Amniotic epithelial cell (primary cell): ENCODE data around the gene ZNF579.
"Not testable (repeated sequence)": the region's sequence is repeated elsewhere in the genome, so short reads cannot be mapped to it uniquely, and the experiment has no call there.

ENCODE experiments used
- DNase-seq: peaks from one replicate; pipeline ENCODE4 v3.0.0-alpha.2; 2010; ENCODE audit warnings: low read depth

Gene ZNF579

GRCh38 chr19:55539090-55539984, 41.3 kb downstream of the ZNF579 start:
- DNase-seq = no peak

GRCh38 chr19:55538132-55538531, 42.5 kb downstream of the ZNF579 start:
- no peak for DNase-seq

- peak; percentile 41 for DNase-seq
Measured at GRCh38 chr19:55537741-55538111, 42.9 kb downstream of the ZNF579 start.

- no peak for DNase-seq
Measured at GRCh38 chr19:55536951-55537740, 43.5 kb downstream of the ZNF579 start, which contains the start of gene SBK2. TSS of gene SBK2 (minus strand) at chr19:55537133. CDS start at chr19:55536294, 839 bp downstream.

- DNase-seq = no peak
Measured at GRCh38 chr19:55536366-55536765, 44.3 kb downstream of the ZNF579 start.

GRCh38 chr19:55535965-55536350, 44.7 kb downstream of the ZNF579 start:
- DNase-seq = no peak

- DNase-seq = no peak
Measured at GRCh38 chr19:55535173-55535964, 45.3 kb downstream of the ZNF579 start.

GRCh38 chr19:55534280-55534679, 46.4 kb downstream of the ZNF579 start:
- not testable (repeated sequence) for DNase-seq

GRCh38 chr19:55530996-55531395, 49.7 kb downstream of the ZNF579 start:
- no peak for DNase-seq

GRCh38 chr19:55529636-55530234, 50.9 kb downstream of the ZNF579 start:
- DNase-seq = no peak

- DNase-seq = no peak
Measured at GRCh38 chr19:55528030-55528803, 52.4 kb downstream of the ZNF579 start.

GRCh38 chr19:55527197-55528029, 53.2 kb downstream of the ZNF579 start:
- no peak for DNase-seq
